Astrocyte of the cerebellum (primary cell): Measurements from ENCODE around the gene TXNDC2.

Experiments used
- DNase-seq: peaks from one replicate; pipeline ENCODE4 v3.0.0-alpha.2; 2011; ENCODE audit warnings: low read depth
- H3K4me3 ChIP-seq: 2 replicates; pipeline ENCODE4 v1.5.1; 2011; ENCODE audit warnings: mild to moderate bottlenecking, low read depth, low read length, moderate library complexity
- CTCF ChIP-seq: IDR thresholded peaks from 2 replicates; pipeline ENCODE4 v1.5.1; 2012; ENCODE audit warnings: low read length, low read depth, moderate library complexity, mild to moderate bottlenecking; ENCODE audit errors: missing control alignments
- in situ Hi-C: cut with HindIII; loops from 2 replicates; pipeline ENCODE4 v1.10.0; 2017; ENCODE audit warnings: low sequenced_read_pairs

TXNDC2 gene

GRCh38 chr18:9934274-9934673, 48.5 kb downstream of the TXNDC2 start:
- no peak for DNase-seq
- no peak overlapping the region for H3K4me3 ChIP-seq
- TF ChIP-seq CTCF = no peak
- in situ Hi-C loops = no loop called here
